ENCODE measurements around the gene SPATA13. TPM values are rescaled to one million over a fixed set of nuclear protein-coding genes. Genes with fewer than 3 reads are reported as not detected.

Gene SPATA13
- total RNA-seq, 1 experiment from 2014 or later, result 43.0 TPM

- Histone ChIP-seq H3K9me3 (ENCODE audit: low read length) (no peaks in the 10 kb centered on the region), H3K4me1 (ENCODE audit: insufficient read depth, low read length) (peaks cover 31% of the 10 kb centered on the region), H3K27me3 (ENCODE audit: low read length) (no peaks in the 10 kb centered on the region), H3K79me2 (ENCODE audit: low read length) (no peaks in the 10 kb centered on the region), H3K4me3 (ENCODE audit: low read length) (no peak overlapping the region), H3K4me2 (ENCODE audit: low read length) (no peak overlapping the region), H3K27ac (ENCODE audit: low read length) (no peak overlapping the region), H3K9ac (ENCODE audit: low read length) (no peak overlapping the region), H3K36me3 (ENCODE audit: low read depth, low read length) (no peaks in the 10 kb centered on the region), H3F3A (ENCODE audit: low read length, unreplicated experiment) (no peaks in the 10 kb centered on the region), H4K20me1 (ENCODE audit: low read length) (no peaks in the 10 kb centered on the region), H3K9me2 (replicated peaks; ENCODE audit: low read length) (no peaks in the 10 kb centered on the region), H2AFZ (ENCODE audit: low read length) (no peak overlapping the region)
- intact Hi-C loops (cut with micrococcal nuclease), result no loop called here
- POLR2A ChIA-PET (ENCODE audit: unreplicated experiment), result interaction anchor here (0.5 kb wide), 1 partner anchor 1143 kb away, joined by 9 read pairs; no protein-coding TSS in a partner anchor
- CTCF ChIA-PET, result no interaction called here
- no peak for ATAC-seq
- DNase-seq, result no peak
- TF ChIP-seq CTCF (conservative IDR thresholded peaks at IDR 0.05; ENCODE audit: low read depth, low read length), result no peak
- no TSS peak for BruUV-seq (replicated peaks)
Observed at GRCh38 chr13:24129914-24130774, 30.4 kb upstream of the SPATA13 start.

- no peaks in the 10 kb centered on the region for H3K9me3 ChIP-seq (ENCODE audit: low read length)
- no peaks in the 10 kb centered on the region for H4K20me1 ChIP-seq (ENCODE audit: low read length)
- no peak overlapping the region for H3K27ac ChIP-seq (ENCODE audit: low read length)
- no peak overlapping the region for H3K4me2 ChIP-seq (ENCODE audit: low read length)
- H3F3A ChIP-seq (ENCODE audit: low read length, unreplicated experiment), result no peaks in the 10 kb centered on the region
- no peak overlapping the region for H3K4me3 ChIP-seq (ENCODE audit: low read length)
- intact Hi-C loops (cut with micrococcal nuclease), result no loop called here
- H2AFZ ChIP-seq (ENCODE audit: low read length), result no peak overlapping the region
- ATAC-seq (no peak), DNase-seq (no peak)
- no TSS peak for BruUV-seq (replicated peaks)
- no peaks in the 10 kb centered on the region for H3K27me3 ChIP-seq (ENCODE audit: low read length)
- no peaks in the 10 kb centered on the region for H3K36me3 ChIP-seq (ENCODE audit: low read depth, low read length)
- H3K9me2 ChIP-seq (replicated peaks; ENCODE audit: low read length), result no peaks in the 10 kb centered on the region
- no peak for TF ChIP-seq EZH2 (IDR thresholded peaks at IDR 0.05; ENCODE audit: low read length, unreplicated experiment)
- no peak for TF ChIP-seq CTCF (conservative IDR thresholded peaks at IDR 0.05; ENCODE audit: low read depth, low read length)
- TF ChIP-seq EZH2phosphoT487 (IDR thresholded peaks at IDR 0.05; ENCODE audit: borderline replicate concordance, low read length), result no peak
- ChIA-PET POLR2A (ENCODE audit: unreplicated experiment) (no interaction called here), CTCF (no interaction called here)
- no peaks in the 10 kb centered on the region for H3K79me2 ChIP-seq (ENCODE audit: low read length)
- no peak overlapping the region for H3K9ac ChIP-seq (ENCODE audit: low read length)
- peaks cover 23% of the 10 kb centered on the region for H3K4me1 ChIP-seq (ENCODE audit: insufficient read depth, low read length)
Observed at GRCh38 chr13:24131749-24132148, 28.8 kb upstream of the SPATA13 start.

- TF ChIP-seq EZH2 (IDR thresholded peaks at IDR 0.05; ENCODE audit: low read length, unreplicated experiment), result no peak
- no peak for TF ChIP-seq EZH2phosphoT487 (IDR thresholded peaks at IDR 0.05; ENCODE audit: borderline replicate concordance, low read length)
- TF ChIP-seq CTCF (conservative IDR thresholded peaks at IDR 0.05; ENCODE audit: low read depth, low read length), result no peak
- BruUV-seq (replicated peaks), result no TSS peak
- Histone ChIP-seq H3K27ac (ENCODE audit: low read length) (no peak overlapping the region), H3K9ac (ENCODE audit: low read length) (no peak overlapping the region), H4K20me1 (ENCODE audit: low read length) (no peaks in the 10 kb centered on the region), H3K9me2 (replicated peaks; ENCODE audit: low read length) (no peaks in the 10 kb centered on the region), H3K36me3 (ENCODE audit: low read depth, low read length) (no peaks in the 10 kb centered on the region), H3K27me3 (ENCODE audit: low read length) (no peaks in the 10 kb centered on the region), H3K4me2 (ENCODE audit: low read length) (no peak overlapping the region), H3K9me3 (ENCODE audit: low read length) (no peaks in the 10 kb centered on the region), H3K4me1 (ENCODE audit: insufficient read depth, low read length) (peaks cover 8% of the 10 kb centered on the region), H3K79me2 (ENCODE audit: low read length) (no peaks in the 10 kb centered on the region), H2AFZ (ENCODE audit: low read length) (no peak overlapping the region), H3F3A (ENCODE audit: low read length, unreplicated experiment) (no peaks in the 10 kb centered on the region), H3K4me3 (ENCODE audit: low read length) (no peak overlapping the region)
- intact Hi-C loops (cut with micrococcal nuclease), result no loop called here
- no peak for ATAC-seq
- no peak for DNase-seq
- ChIA-PET POLR2A (ENCODE audit: unreplicated experiment) (no interaction called here), CTCF (no interaction called here)
Observed at GRCh38 chr13:24133021-24133795, 27.3 kb upstream of the SPATA13 start.

All from PC-3 (cell line).